ENCODE measurements around the gene ZNF678.
"Not testable (repeated sequence)": the region's sequence is repeated elsewhere in the genome, so short reads cannot be mapped to it uniquely, and the experiment has no call there.

ZNF678 gene

GRCh38 chr1:227661495-227661894, 98.1 kb downstream of the ZNF678 start:
- Mint-ChIP-seq H3K27ac (no peak overlapping the region), H3K27me3 (no peaks in the 10 kb centered on the region), H3K9me3 (peaks cover 80% of the 10 kb centered on the region), H3K36me3 (ENCODE audit: low read depth) (peaks cover 25% of the 10 kb centered on the region), H3K4me3 (no peak overlapping the region), H3K4me1 (ENCODE audit: low read depth) (no peaks in the 10 kb centered on the region)
- intact Hi-C loops (cut with micrococcal nuclease), result no loop called here

GRCh38 chr1:227662933-227663332, 99.6 kb downstream of the ZNF678 start:
- Mint-ChIP-seq H3K36me3 (ENCODE audit: low read depth) (peaks cover 25% of the 10 kb centered on the region), H3K27ac (no peak overlapping the region), H3K4me3 (no peak overlapping the region), H3K27me3 (no peaks in the 10 kb centered on the region), H3K4me1 (ENCODE audit: low read depth) (no peaks in the 10 kb centered on the region), H3K9me3 (peaks cover 82% of the 10 kb centered on the region)
- intact Hi-C loops (cut with micrococcal nuclease), result no loop called here

- no peak overlapping the region for H3K4me3 Mint-ChIP-seq
- H3K9me3 Mint-ChIP-seq, result peaks cover 95% of the 10 kb centered on the region
- peaks cover 13% of the 10 kb centered on the region for H3K36me3 Mint-ChIP-seq (ENCODE audit: low read depth)
These were observed 102.9 kb downstream of the ZNF678 start for GRCh38 chr1:227666286-227666685.

GRCh38 chr1:227673441-227673840, 110.1 kb downstream of the ZNF678 start:
- no peak overlapping the region for H3K4me3 Mint-ChIP-seq
- H3K9me3 Mint-ChIP-seq, result peaks cover 89% of the 10 kb centered on the region
- H3K27ac Mint-ChIP-seq, result no peak overlapping the region
- H3K4me1 Mint-ChIP-seq (ENCODE audit: low read depth), result no peaks in the 10 kb centered on the region
- H3K36me3 Mint-ChIP-seq (ENCODE audit: low read depth), result no peaks in the 10 kb centered on the region
- intact Hi-C loops (cut with micrococcal nuclease), result no loop called here
- H3K27me3 Mint-ChIP-seq, result no peaks in the 10 kb centered on the region

More at GRCh38 chr1:227666286-227666685, 102.9 kb downstream of the ZNF678 start:
- no peaks in the 10 kb centered on the region for H3K4me1 Mint-ChIP-seq (ENCODE audit: low read depth)
- intact Hi-C loops (cut with micrococcal nuclease), result no loop called here
- H3K27ac Mint-ChIP-seq, result no peak overlapping the region
- H3K27me3 Mint-ChIP-seq, result no peaks in the 10 kb centered on the region

GRCh38 chr1:227685807-227686206, 122.5 kb downstream of the ZNF678 start:
- H3K4me3 Mint-ChIP-seq, result no peak overlapping the region
- H3K27me3 Mint-ChIP-seq, result no peaks in the 10 kb centered on the region
- intact Hi-C loops (cut with micrococcal nuclease), result no loop called here
- H3K36me3 Mint-ChIP-seq (ENCODE audit: low read depth), result no peaks in the 10 kb centered on the region
- no peak overlapping the region for H3K27ac Mint-ChIP-seq
- no peaks in the 10 kb centered on the region for H3K4me1 Mint-ChIP-seq (ENCODE audit: low read depth)
- peaks cover 85% of the 10 kb centered on the region for H3K9me3 Mint-ChIP-seq

- H3K36me3 Mint-ChIP-seq (ENCODE audit: low read depth), result no peaks in the 10 kb centered on the region
- H3K9me3 Mint-ChIP-seq, result peaks cover 58% of the 10 kb centered on the region
- H3K27ac Mint-ChIP-seq, result no peak overlapping the region
- no peaks in the 10 kb centered on the region for H3K4me1 Mint-ChIP-seq (ENCODE audit: low read depth)
- no peak overlapping the region for H3K4me3 Mint-ChIP-seq
- no peaks in the 10 kb centered on the region for H3K27me3 Mint-ChIP-seq
- intact Hi-C loops (cut with micrococcal nuclease), result no loop called here
These were observed 134.0 kb downstream of the ZNF678 start for GRCh38 chr1:227697321-227697864.

GRCh38 chr1:227701631-227702030, 138.3 kb downstream of the ZNF678 start:
- H3K4me3 Mint-ChIP-seq; H3K4me1 Mint-ChIP-seq (ENCODE audit: low read depth); H3K27ac Mint-ChIP-seq; intact Hi-C loops (cut with micrococcal nuclease); H3K36me3 Mint-ChIP-seq (ENCODE audit: low read depth); H3K27me3 Mint-ChIP-seq: not testable (repeated sequence)
- peaks cover 26% of the 10 kb centered on the region for H3K9me3 Mint-ChIP-seq

GRCh38 chr1:227707846-227708245, 144.5 kb downstream of the ZNF678 start:
- no peak overlapping the region for H3K4me3 Mint-ChIP-seq
- intact Hi-C loops (cut with micrococcal nuclease), result no loop called here
- peaks cover 57% of the 10 kb centered on the region for H3K9me3 Mint-ChIP-seq
- H3K4me1 Mint-ChIP-seq (ENCODE audit: low read depth), result no peaks in the 10 kb centered on the region
- H3K27me3 Mint-ChIP-seq, result no peaks in the 10 kb centered on the region
- no peaks in the 10 kb centered on the region for H3K36me3 Mint-ChIP-seq (ENCODE audit: low read depth)
- H3K27ac Mint-ChIP-seq, result no peak overlapping the region

GRCh38 chr1:227709451-227709850, 146.1 kb downstream of the ZNF678 start:
- H3K36me3 Mint-ChIP-seq (ENCODE audit: low read depth), result no peaks in the 10 kb centered on the region
- H3K27me3 Mint-ChIP-seq, result no peaks in the 10 kb centered on the region
- H3K4me3 Mint-ChIP-seq, result no peak overlapping the region
- H3K9me3 Mint-ChIP-seq, result peaks cover 73% of the 10 kb centered on the region
- intact Hi-C loops (cut with micrococcal nuclease), result no loop called here
- no peak overlapping the region for H3K27ac Mint-ChIP-seq
- no peaks in the 10 kb centered on the region for H3K4me1 Mint-ChIP-seq (ENCODE audit: low read depth)

GRCh38 chr1:227710474-227710873, 147.1 kb downstream of the ZNF678 start:
- H3K36me3 Mint-ChIP-seq (ENCODE audit: low read depth); intact Hi-C loops (cut with micrococcal nuclease); H3K27me3 Mint-ChIP-seq; H3K4me1 Mint-ChIP-seq (ENCODE audit: low read depth); H3K27ac Mint-ChIP-seq; H3K4me3 Mint-ChIP-seq: not testable (repeated sequence)
- peaks cover 83% of the 10 kb centered on the region for H3K9me3 Mint-ChIP-seq

GRCh38 chr1:227712648-227713047, 149.3 kb downstream of the ZNF678 start:
- H3K27ac Mint-ChIP-seq, result no peak overlapping the region
- intact Hi-C loops (cut with micrococcal nuclease), result no loop called here
- H3K9me3 Mint-ChIP-seq, result peaks cover 81% of the 10 kb centered on the region

GRCh38 chr1:227718932-227719331, 155.6 kb downstream of the ZNF678 start:
- H3K9me3 Mint-ChIP-seq, result peaks cover 84% of the 10 kb centered on the region
- intact Hi-C loops (cut with micrococcal nuclease), result no loop called here
- H3K27me3 Mint-ChIP-seq, result no peaks in the 10 kb centered on the region
- no peak overlapping the region for H3K27ac Mint-ChIP-seq
- H3K4me3 Mint-ChIP-seq, result no peak overlapping the region
- H3K4me1 Mint-ChIP-seq (ENCODE audit: low read depth), result no peaks in the 10 kb centered on the region
- H3K36me3 Mint-ChIP-seq (ENCODE audit: low read depth), result no peaks in the 10 kb centered on the region

More at GRCh38 chr1:227712648-227713047, 149.3 kb downstream of the ZNF678 start:
- Mint-ChIP-seq H3K36me3 (ENCODE audit: low read depth) (no peaks in the 10 kb centered on the region), H3K27me3 (no peaks in the 10 kb centered on the region), H3K4me3 (no peak overlapping the region), H3K4me1 (ENCODE audit: low read depth) (no peaks in the 10 kb centered on the region)

- peaks cover 59% of the 10 kb centered on the region for H3K9me3 Mint-ChIP-seq
- intact Hi-C loops (cut with micrococcal nuclease), result no loop called here
These were observed 160.1 kb downstream of the ZNF678 start for GRCh38 chr1:227723474-227723873.

GRCh38 chr1:227725046-227725445, 161.7 kb downstream of the ZNF678 start:
- Mint-ChIP-seq H3K27ac (no peak overlapping the region), H3K9me3 (peaks cover 45% of the 10 kb centered on the region), H3K36me3 (ENCODE audit: low read depth) (no peaks in the 10 kb centered on the region), H3K27me3 (peaks cover 38% of the 10 kb centered on the region), H3K4me3 (no peak overlapping the region), H3K4me1 (ENCODE audit: low read depth) (peaks cover 28% of the 10 kb centered on the region)
- intact Hi-C loops (cut with micrococcal nuclease), result no loop called here

More at GRCh38 chr1:227723474-227723873, 160.1 kb downstream of the ZNF678 start:
- peaks cover 25% of the 10 kb centered on the region for H3K27me3 Mint-ChIP-seq
- H3K4me1 Mint-ChIP-seq (ENCODE audit: low read depth), result peaks cover 18% of the 10 kb centered on the region
- H3K4me3 Mint-ChIP-seq, result no peak overlapping the region
- H3K27ac Mint-ChIP-seq, result no peak overlapping the region
- H3K36me3 Mint-ChIP-seq (ENCODE audit: low read depth), result no peaks in the 10 kb centered on the region

- H3K4me1 Mint-ChIP-seq (ENCODE audit: low read depth), result peaks cover 32% of the 10 kb centered on the region
- peaks cover 38% of the 10 kb centered on the region for H3K27me3 Mint-ChIP-seq
- peaks cover 5% of the 10 kb centered on the region for H3K36me3 Mint-ChIP-seq (ENCODE audit: low read depth)
- intact Hi-C loops (cut with micrococcal nuclease), result no loop called here
- peaks cover 32% of the 10 kb centered on the region for H3K9me3 Mint-ChIP-seq
- H3K4me3 Mint-ChIP-seq, result no peak overlapping the region
- H3K27ac Mint-ChIP-seq, result no peak overlapping the region
These were observed 163.0 kb downstream of the ZNF678 start for GRCh38 chr1:227726318-227726717.
